ENCODE results near the gene MYCBP2. TPM values are rescaled to one million over a fixed set of nuclear protein-coding genes. Genes with fewer than 3 reads are reported as not detected.
A peak's percentile ranks its signal among the peaks of the same experiment; 100 is the strongest.

The MYCBP2 gene
- polyA plus RNA-seq, 1 experiment: 49.4 TPM

DNA sequence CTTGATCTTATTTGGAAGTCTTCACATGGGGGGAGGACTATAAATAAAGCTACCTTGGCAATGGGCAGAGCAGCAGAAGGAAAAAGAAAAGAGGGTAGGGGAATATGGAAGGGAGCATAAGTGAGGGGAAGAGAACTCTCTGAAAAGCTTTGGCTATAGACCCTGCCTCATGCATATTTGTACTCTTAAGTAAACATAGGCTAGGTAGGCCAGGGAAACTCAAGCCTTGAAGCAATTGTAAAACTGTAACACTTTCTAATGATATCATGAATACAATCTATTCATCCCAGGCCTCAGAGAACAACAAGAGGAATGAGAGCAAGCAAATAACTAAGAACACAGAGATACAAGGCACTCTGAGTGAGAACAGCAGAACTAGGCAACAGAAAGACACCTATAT, 20.4 kb downstream of the MYCBP2 start:
- POLR2A ChIA-PET: no interaction called here
- no peaks in the 10 kb centered on the region for H3K9me3 ChIP-seq (ENCODE audit: control insufficient read depth, insufficient read depth, low read length)
- CTCF ChIA-PET: no interaction called here
- H3K4me3 ChIP-seq (ENCODE audit: low read depth, low read length): no peak overlapping the region
- no peak for DNase-seq (ENCODE audit: low read depth, low spot score)
- no peaks in the 10 kb centered on the region for H3K27me3 ChIP-seq (ENCODE audit: control insufficient read depth, insufficient read depth, low read length)
- TF ChIP-seq, protein P1, sequence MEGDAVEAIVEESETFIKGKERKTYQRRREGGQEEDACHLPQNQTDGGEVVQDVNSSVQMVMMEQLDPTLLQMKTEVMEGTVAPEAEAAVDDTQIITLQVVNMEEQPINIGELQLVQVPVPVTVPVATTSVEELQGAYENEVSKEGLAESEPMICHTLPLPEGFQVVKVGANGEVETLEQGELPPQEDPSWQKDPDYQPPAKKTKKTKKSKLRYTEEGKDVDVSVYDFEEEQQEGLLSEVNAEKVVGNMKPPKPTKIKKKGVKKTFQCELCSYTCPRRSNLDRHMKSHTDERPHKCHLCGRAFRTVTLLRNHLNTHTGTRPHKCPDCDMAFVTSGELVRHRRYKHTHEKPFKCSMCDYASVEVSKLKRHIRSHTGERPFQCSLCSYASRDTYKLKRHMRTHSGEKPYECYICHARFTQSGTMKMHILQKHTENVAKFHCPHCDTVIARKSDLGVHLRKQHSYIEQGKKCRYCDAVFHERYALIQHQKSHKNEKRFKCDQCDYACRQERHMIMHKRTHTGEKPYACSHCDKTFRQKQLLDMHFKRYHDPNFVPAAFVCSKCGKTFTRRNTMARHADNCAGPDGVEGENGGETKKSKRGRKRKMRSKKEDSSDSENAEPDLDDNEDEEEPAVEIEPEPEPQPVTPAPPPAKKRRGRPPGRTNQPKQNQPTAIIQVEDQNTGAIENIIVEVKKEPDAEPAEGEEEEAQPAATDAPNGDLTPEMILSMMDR (IDR thresholded peaks at IDR 0.05; ENCODE audit: low read depth, low read length): no peak
- no peak overlapping the region for H3K27ac ChIP-seq (ENCODE audit: low read depth, low read length)

DNA sequence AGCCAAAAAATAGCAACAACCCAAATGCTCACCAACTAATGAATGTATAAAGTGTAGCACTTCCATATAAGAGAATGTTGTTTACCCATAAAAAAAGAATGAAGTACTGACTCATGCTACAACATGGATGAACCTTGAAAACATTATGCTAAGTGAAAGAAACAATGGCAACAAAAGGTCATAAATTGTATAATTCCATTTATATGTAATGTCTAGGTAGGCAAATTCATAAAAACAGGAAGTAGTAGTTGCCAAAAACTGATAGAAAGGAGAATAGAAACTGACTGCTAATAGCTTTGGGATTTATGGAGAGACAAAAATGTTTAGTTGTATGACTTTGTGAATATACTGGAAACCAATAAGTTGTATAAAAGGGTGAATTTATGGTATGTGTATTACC, 21.6 kb downstream of the MYCBP2 start:
- POLR2A ChIA-PET: no interaction called here
- Histone ChIP-seq H3K9me3 (ENCODE audit: control insufficient read depth, insufficient read depth, low read length) (no peaks in the 10 kb centered on the region), H3K27ac (ENCODE audit: low read depth, low read length) (no peak overlapping the region), H3K27me3 (ENCODE audit: control insufficient read depth, insufficient read depth, low read length) (no peaks in the 10 kb centered on the region), H3K4me3 (ENCODE audit: low read depth, low read length) (no peak overlapping the region)
- TF ChIP-seq, protein P1 (IDR thresholded peaks at IDR 0.05; ENCODE audit: low read depth, low read length): no peak
- DNase-seq (ENCODE audit: low read depth, low spot score): no peak
- CTCF ChIA-PET: no interaction called here

DNA sequence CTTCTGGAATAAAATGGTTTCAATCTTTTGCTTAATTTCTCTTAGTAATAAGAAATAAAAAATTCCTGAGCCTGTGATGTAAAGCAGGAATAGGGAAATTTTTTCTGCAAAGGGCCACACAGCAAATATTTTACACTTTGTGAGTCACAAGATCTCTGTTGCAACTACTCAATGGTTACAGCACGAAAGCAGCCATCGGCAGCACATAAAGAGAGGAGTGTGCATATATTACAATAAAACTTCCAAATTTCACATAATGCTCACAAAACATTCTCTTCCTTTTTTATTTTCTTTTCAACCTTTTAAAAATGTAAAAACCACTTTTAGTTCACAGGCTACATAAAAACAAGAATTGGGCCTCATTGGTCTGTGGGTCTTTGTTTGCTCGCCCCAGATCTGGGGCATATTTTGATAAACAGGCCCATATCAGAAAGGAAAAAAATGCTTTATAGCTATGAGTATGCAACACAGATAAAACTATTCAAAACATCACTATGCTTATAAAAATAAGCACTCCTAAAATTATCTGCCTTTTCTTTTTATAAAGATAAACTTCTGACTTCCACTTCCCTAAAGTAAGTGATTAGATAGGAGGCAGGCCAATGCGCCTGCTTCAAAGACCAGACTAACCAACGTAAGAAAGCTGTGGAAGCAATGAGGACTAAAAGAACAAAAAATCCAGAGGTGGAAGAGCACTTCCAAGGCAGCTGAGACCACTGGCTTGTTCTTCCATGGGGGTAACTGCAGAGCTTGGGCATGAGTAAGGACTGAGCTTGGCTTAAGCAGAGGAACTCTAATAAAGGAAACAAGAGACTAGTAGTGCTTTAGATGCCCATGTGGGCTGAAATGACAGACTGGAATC, 26.5 kb downstream of the MYCBP2 start:
- Histone ChIP-seq H3K9me3 (ENCODE audit: control insufficient read depth, insufficient read depth, low read length) (no peaks in the 10 kb centered on the region), H3K27ac (ENCODE audit: low read depth, low read length) (peak overlapping the region; percentile 69), H3K27me3 (ENCODE audit: control insufficient read depth, insufficient read depth, low read length) (no peaks in the 10 kb centered on the region), H3K4me3 (ENCODE audit: low read depth, low read length) (no peak overlapping the region)
- DNase-seq (ENCODE audit: low read depth, low spot score): peak; percentile 39
- CTCF ChIA-PET: no interaction called here
- TF ChIP-seq, protein P1 (IDR thresholded peaks at IDR 0.05; ENCODE audit: low read depth, low read length): no peak
- POLR2A ChIA-PET: interaction anchor here (0.9 kb wide), 1 partner anchor 26 kb away, joined by 5 read pairs; the partner anchor contains the start of gene MYCBP2

DNA sequence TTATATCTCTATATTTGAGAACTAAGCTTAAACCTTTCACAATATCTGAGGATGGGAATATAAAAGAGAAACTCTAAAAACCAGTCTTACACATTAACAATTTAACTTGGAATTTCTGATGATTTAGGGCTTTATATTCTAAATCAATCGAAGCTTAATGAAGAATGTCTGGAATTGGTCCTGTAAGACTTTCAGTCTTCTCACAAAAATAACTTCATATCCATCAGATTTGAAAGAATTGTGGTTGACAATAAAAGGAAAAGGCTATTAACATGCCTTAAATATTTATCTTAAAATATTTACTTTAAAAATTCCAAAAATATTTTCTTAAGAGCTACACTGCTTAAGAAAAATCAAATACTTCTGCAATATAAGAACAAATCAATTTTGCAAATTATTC, 27.3 kb downstream of the MYCBP2 start:
- no peaks in the 10 kb centered on the region for H3K27me3 ChIP-seq (ENCODE audit: control insufficient read depth, insufficient read depth, low read length)
- TF ChIP-seq, protein P1 (IDR thresholded peaks at IDR 0.05; ENCODE audit: low read depth, low read length): no peak
- no peak overlapping the region for H3K27ac ChIP-seq (ENCODE audit: low read depth, low read length)
- no peaks in the 10 kb centered on the region for H3K9me3 ChIP-seq (ENCODE audit: control insufficient read depth, insufficient read depth, low read length)
- no peak for DNase-seq (ENCODE audit: low read depth, low spot score)
- POLR2A ChIA-PET: interaction anchor here (0.9 kb wide), 1 partner anchor 27 kb away, joined by 5 read pairs; the partner anchor contains the start of gene MYCBP2
- no peak overlapping the region for H3K4me3 ChIP-seq (ENCODE audit: low read depth, low read length)
- CTCF ChIA-PET: no interaction called here

DNA sequence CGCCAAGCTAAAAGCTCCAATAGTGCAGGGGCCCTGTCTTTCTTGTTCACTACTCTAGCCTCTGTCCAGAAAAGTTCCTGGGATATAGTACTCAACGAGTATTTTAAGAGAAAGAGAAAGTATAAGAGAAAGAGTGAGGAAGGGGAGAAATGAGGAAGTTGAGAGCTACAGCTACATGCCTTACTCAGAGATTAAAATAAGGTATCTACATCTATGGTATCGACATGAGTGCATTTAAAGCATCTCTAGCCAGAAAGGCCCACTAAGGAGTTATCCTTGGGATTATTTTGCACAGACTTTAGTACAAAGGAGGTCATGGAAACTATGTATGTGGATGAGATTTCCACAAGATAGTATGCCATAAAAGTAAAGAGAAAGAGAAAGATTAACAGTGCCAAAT, 28.5 kb downstream of the MYCBP2 start:
- CTCF ChIA-PET: interaction anchor here (1.3 kb wide), 1 partner anchor 180 kb away, joined by 3 read pairs; no protein-coding TSS in a partner anchor
- no peak overlapping the region for H3K27ac ChIP-seq (ENCODE audit: low read depth, low read length)
- H3K9me3 ChIP-seq (ENCODE audit: control insufficient read depth, insufficient read depth, low read length): no peaks in the 10 kb centered on the region
- no peak for DNase-seq (ENCODE audit: low read depth, low spot score)
- H3K4me3 ChIP-seq (ENCODE audit: low read depth, low read length): no peak overlapping the region
- no peaks in the 10 kb centered on the region for H3K27me3 ChIP-seq (ENCODE audit: control insufficient read depth, insufficient read depth, low read length)
- TF ChIP-seq, protein P1 (IDR thresholded peaks at IDR 0.05; ENCODE audit: low read depth, low read length): no peak
- POLR2A ChIA-PET: no interaction called here

Measured in AG04450 (cell line).